ENCODE measurements around the gene STK36.

DNA sequence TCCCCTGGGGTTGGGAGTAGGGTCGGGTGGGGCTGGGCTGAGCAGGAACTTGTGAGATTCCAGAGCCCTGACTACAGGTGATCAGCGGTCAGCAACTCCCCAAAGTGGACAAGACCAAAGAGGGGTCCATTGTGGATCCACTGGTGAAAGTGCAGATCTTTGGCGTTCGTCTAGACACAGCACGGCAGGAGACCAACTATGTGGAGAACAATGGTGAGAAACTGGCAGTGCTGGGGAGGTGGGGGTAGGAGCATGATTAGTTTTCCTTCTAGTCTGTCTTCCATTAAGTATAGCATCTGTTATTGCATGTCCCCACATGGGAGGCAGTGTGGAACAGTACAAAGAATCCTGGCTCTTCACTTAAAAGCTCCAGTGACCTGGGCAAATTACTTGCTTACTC, 36.2 kb upstream of the STK36 start:
- TF ChIP-seq YY1 (IDR thresholded peaks at IDR 0.05; ENCODE audit: insufficient read depth, insufficient read length) (no peak), SUZ12 (IDR thresholded peaks at IDR 0.05; ENCODE audit: extremely low read depth, insufficient read depth, insufficient read length) (no peak), ZNF274 (IDR thresholded peaks at IDR 0.05; ENCODE audit: low read depth, low read length) (no peak)

Measured in NT2/D1 (cell line).